HCT116 (cell line): ENCODE data around the gene ANOS1. TPM values are rescaled to one million over a fixed set of nuclear protein-coding genes. Genes with fewer than 3 reads are reported as not detected.

Source experiments
- ATAC-seq: fragments of 200-7000 bp; cut with Tn5 transposase; 2 replicates; pipeline ENCODE4 v1.9.1; 2020; ENCODE audit warnings: mild to moderate bottlenecking, moderate library complexity
- BruUV-seq: library from RNA; stranded (reverse); fragments of 400-500 nt; replicated peaks from 2 replicates; lab custom pipeline; 2021; lab: Mats Ljungman, UMichigan
- CTCF ChIA-PET: fragments of 300-600 bp; sonication (Branson Sonifier 250); formaldehyde crosslinking; loops from one replicate; lab custom pipeline; 2021; ENCODE audit warnings: antibody characterized with exemption; lab: Charles Lee
- POLR2A ChIA-PET: fragments of 300-600, 350-600 bp; sonication (Branson Sonifier 250); formaldehyde crosslinking; loops from one replicate; lab custom pipeline; 2021; ENCODE audit warnings: antibody characterized with exemption; lab: Charles Lee
- RAD21 ChIA-PET, 2 experiments: fragments of 300-600 bp; sonication (Branson Sonifier 250); formaldehyde crosslinking; loops; one replicate each; lab custom pipeline; 2023; ENCODE audit warnings: low total read pairs in 2 of 2; ENCODE audit not compliant: uncharacterized antibody in 2 of 2, unreplicated experiment in 2 of 2, low non-redundant PET in 1 of 2; lab: Charles Lee
- DNase-seq: peaks from one replicate; pipeline ENCODE4 v3.0.0-alpha.2; 2010; ENCODE audit warnings: low read depth, low spot score
- H2AFZ ChIP-seq: fragments of 200-600 bp; shearing (Covaris generic), sonication (generic); 2 replicates; pipeline ENCODE4 v1.6.1; 2017; ENCODE audit warnings: low read depth, mixed run types, mixed read lengths, antibody characterized with exemption, low read length; ENCODE audit not compliant: poor library complexity, severe bottlenecking
- H3K27ac ChIP-seq: 2 replicates; pipeline ENCODE4 v1.5.1; 2012; ENCODE audit warnings: low read depth, low read length
- H3K27me3 ChIP-seq: fragments of 200-600 bp; sonication (generic); 2 replicates; pipeline ENCODE4 v1.6.1; 2016; ENCODE audit warnings: mixed run types, low read length, mixed read lengths; ENCODE audit not compliant: insufficient read depth
- H3K36me3 ChIP-seq, 2 experiments: fragments of 200-500 bp in 1 of 2; fragments of 200-600 bp in 1 of 2; sonication (Bioruptor generic) in 1 of 2; sonication (generic) in 1 of 2; 2 replicates each; pipeline versions ENCODE4 v1.5.1 to v1.6.1; 2014 to 2016; ENCODE audit warnings: low read length in 2 of 2, inconsistent platforms in 1 of 2, mixed read lengths in 1 of 2, mixed run types in 1 of 2; ENCODE audit not compliant: insufficient read depth in 2 of 2, control insufficient read depth in 1 of 2
- H3K4me1 ChIP-seq, 2 experiments: fragments of 200-600 bp in 1 of 2; sonication (generic) in 1 of 2; 2 replicates each; pipeline versions ENCODE4 v1.5.1 to v1.6.1; 2012 to 2017; ENCODE audit warnings: low read length in 2 of 2, inconsistent platforms in 1 of 2, mild to moderate bottlenecking in 1 of 2, mixed read lengths in 1 of 2, mixed run types in 1 of 2, moderate library complexity in 1 of 2; ENCODE audit not compliant: insufficient read depth in 2 of 2, control insufficient read depth in 1 of 2
- H3K4me2 ChIP-seq: fragments of 200-600 bp; sonication (generic); 2 replicates; pipeline ENCODE4 v1.6.1; 2017; ENCODE audit warnings: mixed run types, low read length, mixed read lengths
- H3K4me3 ChIP-seq, 2 experiments: fragments of 200-600 bp in 1 of 2; sonication (generic) in 1 of 2; replicated peaks in 1 of 2; 2 replicates each; pipeline ENCODE4 v1.5.1; 2011 to 2016; ENCODE audit warnings: low read length in 2 of 2, control low read depth in 1 of 2, low read depth in 1 of 2, mild to moderate bottlenecking in 1 of 2, mixed read lengths in 1 of 2, mixed run types in 1 of 2
- H3K79me2 ChIP-seq: fragments of 200-600 bp; sonication (generic); 2 replicates; pipeline ENCODE4 v1.6.1; 2017; ENCODE audit warnings: mild to moderate bottlenecking, mixed run types, low read length, moderate library complexity, mixed read lengths; ENCODE audit not compliant: insufficient read depth
- H3K9ac ChIP-seq: fragments of 200-600 bp; sonication (generic); 2 replicates; pipeline ENCODE4 v1.6.1; 2016; ENCODE audit warnings: low read length, mixed read lengths
- H3K9me2 ChIP-seq: fragments of 200-600 bp; sonication (generic), shearing (Covaris generic); 2 replicates; pipeline ENCODE4 v1.6.1; 2017; ENCODE audit warnings: mixed run types, mild to moderate bottlenecking, moderate library complexity; ENCODE audit not compliant: insufficient read depth
- H3K9me3 ChIP-seq, 2 experiments: fragments of 200-500 bp in 1 of 2; fragments of 200-600 bp in 1 of 2; sonication (Bioruptor generic) in 1 of 2; sonication (generic) in 1 of 2; 2 replicates each; pipeline ENCODE4 v1.6.1; 2014 to 2017; ENCODE audit warnings: low read length in 2 of 2, mixed read lengths in 2 of 2, inconsistent platforms in 1 of 2, low read depth in 1 of 2, mild to moderate bottlenecking in 1 of 2, mixed run types in 1 of 2, moderate library complexity in 1 of 2; ENCODE audit not compliant: control insufficient read depth in 1 of 2, insufficient read depth in 1 of 2
- H4K20me1 ChIP-seq: fragments of 200-600 bp; sonication (generic), shearing (Covaris generic); 2 replicates; pipeline ENCODE4 v1.6.1; 2017; ENCODE audit warnings: mixed run types, mild to moderate bottlenecking, moderate library complexity; ENCODE audit not compliant: insufficient read depth
- CBX3 ChIP-seq: IDR thresholded peaks from 2 replicates; pipeline ENCODE4 v1.6.1; 2012; ENCODE audit warnings: low read depth
- CEBPB ChIP-seq: IDR thresholded peaks from 2 replicates; pipeline ENCODE4 v1.6.1; 2012; ENCODE audit warnings: low read depth
- ELF1 ChIP-seq: IDR thresholded peaks from 2 replicates; pipeline ENCODE4 v1.6.1; 2012; ENCODE audit warnings: low read depth, borderline replicate concordance
- EZH2 ChIP-seq: fragments of 200-600 bp; sonication (generic); IDR thresholded peaks from 2 replicates; pipeline ENCODE4 v1.6.1; 2017; ENCODE audit warnings: antibody characterized with exemption, mixed run types
- EZH2phosphoT487 ChIP-seq: fragments of 200-600 bp; IDR thresholded peaks from 2 replicates; pipeline ENCODE4 v1.6.1; 2018; ENCODE audit warnings: antibody characterized with exemption, borderline replicate concordance
- MAX ChIP-seq: IDR thresholded peaks from 2 replicates; pipeline ENCODE4 v1.6.1; 2012
- POLR2A ChIP-seq: IDR thresholded peaks from 2 replicates; pipeline ENCODE4 v1.7.0; 2011; ENCODE audit warnings: borderline replicate concordance; ENCODE audit not compliant: insufficient read depth, insufficient read length; ENCODE audit errors: extremely low read depth
- RAD21 ChIP-seq: IDR thresholded peaks from 2 replicates; pipeline ENCODE4 v1.6.1; 2012; ENCODE audit warnings: low read depth, mild to moderate bottlenecking
- REST ChIP-seq: IDR thresholded peaks from 2 replicates; pipeline ENCODE4 v1.6.1; 2012; ENCODE audit warnings: low read depth
- SRF ChIP-seq: IDR thresholded peaks from 2 replicates; pipeline ENCODE4 v1.6.1; 2012; ENCODE audit warnings: low read depth
- TCF7L2 ChIP-seq: IDR thresholded peaks from 2 replicates; pipeline ENCODE4 v1.7.0; 2011; ENCODE audit warnings: borderline replicate concordance, inconsistent platforms; ENCODE audit not compliant: insufficient read depth, insufficient read length; ENCODE audit errors: extremely low read depth
- YY1 ChIP-seq: IDR thresholded peaks from 2 replicates; pipeline ENCODE4 v1.6.1; 2011; ENCODE audit warnings: low read length, low read depth, moderate library complexity, mild to moderate bottlenecking; ENCODE audit not compliant: insufficient replicate concordance; ENCODE audit errors: extremely low read depth
- ZNF274 ChIP-seq: fragments of 200-500 bp; sonication (Bioruptor generic); IDR thresholded peaks from 2 replicates; pipeline ENCODE4 v1.6.1; 2014; ENCODE audit warnings: mild to moderate bottlenecking, low read depth, low read length, inconsistent platforms
- intact Hi-C: fragments of 100-400 bp; cut with micrococcal nuclease; formaldehyde crosslinking; loops from 2 replicates; pipeline ENCODE4 v1.10.0; 2022
- total RNA-seq: library from RNA; stranded (reverse); gene quantifications from one replicate; pipeline ENCODE4 v1.2.1, GENCODE V29; 2021; ENCODE audit not compliant: unreplicated experiment
- TF ChIP-seq, protein P1 (sequence below), 3 experiments: fragments of 200-600 bp in 1 of 3; sonication (generic) in 1 of 3; IDR thresholded peaks in 2 of 3; conservative IDR thresholded peaks in 1 of 3; 2 replicates each; pipeline ENCODE4 v1.5.1; 2012 to 2017; ENCODE audit warnings: low read depth in 2 of 3, low read length in 2 of 3, antibody characterized with exemption in 1 of 3, borderline replicate concordance in 1 of 3, control low read depth in 1 of 3, mild to moderate bottlenecking in 1 of 3, mixed read lengths in 1 of 3, mixed run types in 1 of 3, moderate library complexity in 1 of 3; ENCODE audit not compliant: insufficient read depth in 1 of 3
- TF ChIP-seq, protein P2 (sequence below): IDR thresholded peaks from 2 replicates; pipeline ENCODE4 v1.6.1; 2011; ENCODE audit warnings: mild to moderate bottlenecking, low read length, moderate library complexity; ENCODE audit not compliant: insufficient replicate concordance; ENCODE audit errors: extremely low read depth

Gene ANOS1
- total RNA-seq, 1 experiment from 2014 or later, result 0.12 TPM

DNA sequence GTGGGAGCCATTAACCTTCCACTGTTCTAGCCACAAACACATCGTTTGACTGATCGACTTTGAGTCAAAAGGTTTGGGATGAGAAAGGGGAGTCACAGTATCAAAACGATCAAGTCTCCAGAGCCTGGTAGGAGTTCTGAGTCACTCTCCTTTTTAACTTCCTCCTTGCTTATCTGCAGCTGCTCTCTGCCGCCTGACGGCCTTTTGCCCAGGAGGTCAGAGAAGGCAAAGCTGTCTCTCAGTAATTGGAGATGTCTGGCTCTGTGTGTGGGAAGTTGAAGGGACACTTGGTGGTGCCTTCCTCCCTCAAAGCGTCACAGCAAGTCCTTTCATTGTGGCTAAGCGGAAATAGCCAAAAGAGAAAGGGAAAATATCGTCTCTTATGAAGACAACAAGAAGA lies 63.1 kb downstream of the ANOS1 start:
- H3K4me1 ChIP-seq, result no peaks in the 10 kb centered on the region
- H3K9me3 ChIP-seq, result no peaks in the 10 kb centered on the region
- H4K20me1 ChIP-seq, result no peaks in the 10 kb centered on the region
- DNase-seq (no peak), ATAC-seq (no peak)
- H2AFZ ChIP-seq, result no peak overlapping the region
- TF ChIP-seq CBX3, result no peak
- no peak for TF ChIP-seq ELF1
- no peak for TF ChIP-seq RAD21
- TF ChIP-seq YY1, result no peak
- TF ChIP-seq SRF, result no peak
- no peak for TF ChIP-seq POLR2A
- TF ChIP-seq EZH2, result no peak
- TF ChIP-seq REST, result no peak
- TF ChIP-seq MAX, result no peak
- TF ChIP-seq, protein P1, sequence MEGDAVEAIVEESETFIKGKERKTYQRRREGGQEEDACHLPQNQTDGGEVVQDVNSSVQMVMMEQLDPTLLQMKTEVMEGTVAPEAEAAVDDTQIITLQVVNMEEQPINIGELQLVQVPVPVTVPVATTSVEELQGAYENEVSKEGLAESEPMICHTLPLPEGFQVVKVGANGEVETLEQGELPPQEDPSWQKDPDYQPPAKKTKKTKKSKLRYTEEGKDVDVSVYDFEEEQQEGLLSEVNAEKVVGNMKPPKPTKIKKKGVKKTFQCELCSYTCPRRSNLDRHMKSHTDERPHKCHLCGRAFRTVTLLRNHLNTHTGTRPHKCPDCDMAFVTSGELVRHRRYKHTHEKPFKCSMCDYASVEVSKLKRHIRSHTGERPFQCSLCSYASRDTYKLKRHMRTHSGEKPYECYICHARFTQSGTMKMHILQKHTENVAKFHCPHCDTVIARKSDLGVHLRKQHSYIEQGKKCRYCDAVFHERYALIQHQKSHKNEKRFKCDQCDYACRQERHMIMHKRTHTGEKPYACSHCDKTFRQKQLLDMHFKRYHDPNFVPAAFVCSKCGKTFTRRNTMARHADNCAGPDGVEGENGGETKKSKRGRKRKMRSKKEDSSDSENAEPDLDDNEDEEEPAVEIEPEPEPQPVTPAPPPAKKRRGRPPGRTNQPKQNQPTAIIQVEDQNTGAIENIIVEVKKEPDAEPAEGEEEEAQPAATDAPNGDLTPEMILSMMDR (IDR thresholded peaks at IDR 0.05 in 2 of 3, conservative IDR thresholded peaks at IDR 0.05 in 1 of 3; ENCODE audit: borderline replicate concordance in 1 of 3, insufficient read depth in 1 of 3, low read depth in 2 of 3, low read length in 2 of 3), result no peak
- no peak for TF ChIP-seq TCF7L2
- no peak for TF ChIP-seq CEBPB
- TF ChIP-seq EZH2phosphoT487, result no peak
- TF ChIP-seq ZNF274, result no peak
- TF ChIP-seq, protein P2, sequence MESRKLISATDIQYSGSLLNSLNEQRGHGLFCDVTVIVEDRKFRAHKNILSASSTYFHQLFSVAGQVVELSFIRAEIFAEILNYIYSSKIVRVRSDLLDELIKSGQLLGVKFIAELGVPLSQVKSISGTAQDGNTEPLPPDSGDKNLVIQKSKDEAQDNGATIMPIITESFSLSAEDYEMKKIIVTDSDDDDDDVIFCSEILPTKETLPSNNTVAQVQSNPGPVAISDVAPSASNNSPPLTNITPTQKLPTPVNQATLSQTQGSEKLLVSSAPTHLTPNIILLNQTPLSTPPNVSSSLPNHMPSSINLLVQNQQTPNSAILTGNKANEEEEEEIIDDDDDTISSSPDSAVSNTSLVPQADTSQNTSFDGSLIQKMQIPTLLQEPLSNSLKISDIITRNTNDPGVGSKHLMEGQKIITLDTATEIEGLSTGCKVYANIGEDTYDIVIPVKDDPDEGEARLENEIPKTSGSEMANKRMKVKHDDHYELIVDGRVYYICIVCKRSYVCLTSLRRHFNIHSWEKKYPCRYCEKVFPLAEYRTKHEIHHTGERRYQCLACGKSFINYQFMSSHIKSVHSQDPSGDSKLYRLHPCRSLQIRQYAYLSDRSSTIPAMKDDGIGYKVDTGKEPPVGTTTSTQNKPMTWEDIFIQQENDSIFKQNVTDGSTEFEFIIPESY, result no peak
- ChIA-PET CTCF (no interaction called here), POLR2A (no interaction called here), RAD21 (no interaction called here)
- no peak overlapping the region for H3K9ac ChIP-seq
- H3K27ac ChIP-seq, result no peak overlapping the region
- intact Hi-C loops, result no loop called here
- no peaks in the 10 kb centered on the region for H3K79me2 ChIP-seq
- no peaks in the 10 kb centered on the region for H3K36me3 ChIP-seq
- no peaks in the 10 kb centered on the region for H3K9me2 ChIP-seq
- no TSS peak for BruUV-seq
- H3K4me3 ChIP-seq, result no peak overlapping the region
- no peak overlapping the region for H3K4me2 ChIP-seq
- no peaks in the 10 kb centered on the region for H3K27me3 ChIP-seq
